Smooth muscle cell (in vitro differentiated cells): ENCODE data around the gene MAS1L. TPM values are rescaled to one million over a fixed set of nuclear protein-coding genes. Genes with fewer than 3 reads are reported as not detected.

Source experiments
- DNase-seq: peaks from one replicate; lab custom pipeline; 2025; ENCODE audit not compliant: unreplicated experiment; lab: John Stamatoyannopoulos, UW
- H2AFZ ChIP-seq: fragments of 200-600 bp; sonication (generic); 2 replicates; pipeline ENCODE4 v1.6.0; 2016; ENCODE audit warnings: antibody characterized with exemption, low read depth, mild to moderate bottlenecking
- H3F3A ChIP-seq: fragments of 200-600 bp; sonication (generic); 2 replicates; pipeline ENCODE4 v1.6.0; 2017; ENCODE audit warnings: antibody characterized with exemption, low read depth
- H3K27ac ChIP-seq: fragments of 200-600 bp; sonication (generic); 2 replicates; pipeline ENCODE4 v1.5.1; 2016; ENCODE audit warnings: low read depth, mild to moderate bottlenecking
- H3K27me3 ChIP-seq: fragments of 200-600 bp; sonication (generic); 2 replicates; pipeline ENCODE4 v1.6.1; 2016; ENCODE audit warnings: low read depth, mild to moderate bottlenecking
- H3K36me3 ChIP-seq: fragments of 200-600 bp; sonication (generic); 2 replicates; pipeline ENCODE4 v1.5.1; 2016; ENCODE audit warnings: low read depth
- H3K4me1 ChIP-seq: fragments of 200-600 bp; sonication (generic); 2 replicates; pipeline ENCODE4 v1.5.1; 2016; ENCODE audit warnings: low read depth
- H3K4me2 ChIP-seq: fragments of 200-600 bp; sonication (generic); 2 replicates; pipeline ENCODE4 v1.6.0; 2016; ENCODE audit warnings: mild to moderate bottlenecking
- H3K4me3 ChIP-seq: fragments of 200-600 bp; sonication (generic); 2 replicates; pipeline ENCODE4 v1.5.1; 2016; ENCODE audit warnings: mild to moderate bottlenecking
- H3K79me2 ChIP-seq: fragments of 200-600 bp; sonication (generic); 2 replicates; pipeline ENCODE4 v1.6.0; 2016; ENCODE audit warnings: low read depth, mild to moderate bottlenecking
- H3K9ac ChIP-seq: fragments of 200-600 bp; sonication (generic); 2 replicates; pipeline ENCODE4 v1.6.0; 2016; ENCODE audit warnings: low read depth
- H3K9me3 ChIP-seq: fragments of 200-600 bp; sonication (generic); replicated peaks from 2 replicates; pipeline ENCODE4 v1.5.1; 2016; ENCODE audit warnings: low read depth
- H4K20me1 ChIP-seq: fragments of 200-600 bp; sonication (generic); 2 replicates; pipeline ENCODE4 v1.6.0; 2016; ENCODE audit warnings: low read depth
- CTCF ChIP-seq: fragments of 200-600 bp; sonication (generic); IDR thresholded peaks from 2 replicates; pipeline ENCODE4 v1.5.1; 2017; ENCODE audit warnings: borderline replicate concordance, mild to moderate bottlenecking, antibody characterized with exemption; ENCODE audit not compliant: insufficient read depth, poor library complexity, severe bottlenecking
- WGBS: methylation state at CpG from one replicate; pipeline ENCODE4 v1.1.7; 2016; ENCODE audit warnings: low lambda C conversion rate; 5-methylcytosine and 5-hydroxymethylcytosine counted together
- polyA plus RNA-seq: library from polyadenylated mRNA; unstranded; fragments of >200 nt; fragmentation: Nextera tagmentation; extraction: Ambion mirVana; gene quantifications from 2 replicates; pipeline ENCODE4 v1.2.1, GENCODE V29; 2016
- total RNA-seq: library from RNA; depleted of rRNA; stranded (reverse); fragments of >200 nt; gene quantifications from 2 replicates; pipeline ENCODE4 v1.2.3, GENCODE V29; 2014

The MAS1L gene
- total and polyA plus RNA-seq, 2 experiments from 2014 or later = not detected

- H3K4me1 ChIP-seq = no peaks in the 10 kb centered on the region
- no peak for TF ChIP-seq CTCF
These were observed 31.7 kb upstream of the MAS1L start for GRCh38 chr6:29519291-29520010.

GRCh38 chr6:29517728-29518440 lies 30.1 kb upstream of the MAS1L start:
- TF ChIP-seq CTCF = no peak
- Histone ChIP-seq H3K4me2 (no peak overlapping the region), H4K20me1 (no peaks in the 10 kb centered on the region), H3F3A (no peaks in the 10 kb centered on the region), H3K36me3 (no peaks in the 10 kb centered on the region), H3K9me3 (no peaks in the 10 kb centered on the region), H3K4me1 (no peaks in the 10 kb centered on the region), H3K27ac (no peak overlapping the region), H3K79me2 (no peaks in the 10 kb centered on the region), H3K27me3 (no peaks in the 10 kb centered on the region), H3K9ac (no peak overlapping the region), H3K4me3 (no peak overlapping the region), H2AFZ (no peak overlapping the region)
- WGBS = 82% methylated on average over 7 of the region's 7 CpGs
- DNase-seq = no peak

More at GRCh38 chr6:29519291-29520010, 31.7 kb upstream of the MAS1L start:
- no peaks in the 10 kb centered on the region for H3K9me3 ChIP-seq
- no peak overlapping the region for H3K4me2 ChIP-seq
- no peaks in the 10 kb centered on the region for H3K79me2 ChIP-seq
- H3K36me3 ChIP-seq = no peaks in the 10 kb centered on the region
- no peaks in the 10 kb centered on the region for H3F3A ChIP-seq
- no peak for DNase-seq
- H3K9ac ChIP-seq = no peak overlapping the region
- H3K27me3 ChIP-seq = no peaks in the 10 kb centered on the region
- H3K4me3 ChIP-seq = no peak overlapping the region
- H2AFZ ChIP-seq = no peak overlapping the region
- H3K27ac ChIP-seq = no peak overlapping the region
- 88% methylated on average over 6 of the region's 6 CpGs for WGBS
- H4K20me1 ChIP-seq = no peaks in the 10 kb centered on the region

GRCh38 chr6:29517245-29517644 lies 29.5 kb upstream of the MAS1L start:
- no peak overlapping the region for H3K27ac ChIP-seq
- H2AFZ ChIP-seq = no peak overlapping the region
- H3K9me3 ChIP-seq = no peaks in the 10 kb centered on the region
- no peak overlapping the region for H3K9ac ChIP-seq
- no peaks in the 10 kb centered on the region for H4K20me1 ChIP-seq
- H3K36me3 ChIP-seq = no peaks in the 10 kb centered on the region
- no peaks in the 10 kb centered on the region for H3K4me1 ChIP-seq
- H3F3A ChIP-seq = no peaks in the 10 kb centered on the region
- no peak for DNase-seq
- H3K79me2 ChIP-seq = no peaks in the 10 kb centered on the region
- no peak for TF ChIP-seq CTCF
- 89% methylated on average over 1 of the region's 1 CpG for WGBS
- no peak overlapping the region for H3K4me2 ChIP-seq
- H3K4me3 ChIP-seq = no peak overlapping the region
- H3K27me3 ChIP-seq = no peaks in the 10 kb centered on the region

- H2AFZ ChIP-seq = no peak overlapping the region
- peak overlapping the region; percentile 71 for H3K27ac ChIP-seq
- no peak for DNase-seq
- H3K9me3 ChIP-seq = no peaks in the 10 kb centered on the region
- no peaks in the 10 kb centered on the region for H3K4me1 ChIP-seq
- H3K4me2 ChIP-seq = no peak overlapping the region
- H3F3A ChIP-seq = no peaks in the 10 kb centered on the region
- H3K79me2 ChIP-seq = no peaks in the 10 kb centered on the region
- no peak overlapping the region for H3K4me3 ChIP-seq
- H3K9ac ChIP-seq = no peak overlapping the region
- H3K27me3 ChIP-seq = no peaks in the 10 kb centered on the region
- WGBS = 47% methylated on average over 6 of the region's 6 CpGs
- no peaks in the 10 kb centered on the region for H4K20me1 ChIP-seq
- H3K36me3 ChIP-seq = no peaks in the 10 kb centered on the region
- TF ChIP-seq CTCF = no peak
These were observed 28.4 kb upstream of the MAS1L start for GRCh38 chr6:29516108-29516507.
